ENCODE measurements around the gene LEMD1.

DNA sequence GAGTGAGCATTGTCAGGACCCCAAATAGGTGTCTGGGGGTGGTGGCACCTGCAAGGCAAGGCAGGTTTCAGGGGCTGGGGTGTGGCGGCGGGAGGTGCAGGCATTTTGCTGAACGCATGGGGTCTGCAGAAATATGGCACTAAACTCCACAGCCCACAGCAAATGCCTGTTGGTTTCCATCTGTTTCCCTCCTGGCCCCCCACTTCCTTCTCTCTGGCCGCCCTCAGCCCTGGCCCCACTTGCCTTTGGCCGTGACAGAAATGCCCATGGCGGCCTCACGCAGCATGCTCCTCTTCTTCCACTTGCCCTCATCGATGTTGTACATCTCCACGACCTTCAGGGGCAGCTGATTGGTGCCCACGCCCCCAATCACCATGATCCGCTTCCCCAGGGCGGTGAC, 78.9 kb downstream of the LEMD1 start:
- TF ChIP-seq POLR2A (IDR thresholded peaks at IDR 0.05) = no peak
- TF ChIP-seq, protein P1, sequence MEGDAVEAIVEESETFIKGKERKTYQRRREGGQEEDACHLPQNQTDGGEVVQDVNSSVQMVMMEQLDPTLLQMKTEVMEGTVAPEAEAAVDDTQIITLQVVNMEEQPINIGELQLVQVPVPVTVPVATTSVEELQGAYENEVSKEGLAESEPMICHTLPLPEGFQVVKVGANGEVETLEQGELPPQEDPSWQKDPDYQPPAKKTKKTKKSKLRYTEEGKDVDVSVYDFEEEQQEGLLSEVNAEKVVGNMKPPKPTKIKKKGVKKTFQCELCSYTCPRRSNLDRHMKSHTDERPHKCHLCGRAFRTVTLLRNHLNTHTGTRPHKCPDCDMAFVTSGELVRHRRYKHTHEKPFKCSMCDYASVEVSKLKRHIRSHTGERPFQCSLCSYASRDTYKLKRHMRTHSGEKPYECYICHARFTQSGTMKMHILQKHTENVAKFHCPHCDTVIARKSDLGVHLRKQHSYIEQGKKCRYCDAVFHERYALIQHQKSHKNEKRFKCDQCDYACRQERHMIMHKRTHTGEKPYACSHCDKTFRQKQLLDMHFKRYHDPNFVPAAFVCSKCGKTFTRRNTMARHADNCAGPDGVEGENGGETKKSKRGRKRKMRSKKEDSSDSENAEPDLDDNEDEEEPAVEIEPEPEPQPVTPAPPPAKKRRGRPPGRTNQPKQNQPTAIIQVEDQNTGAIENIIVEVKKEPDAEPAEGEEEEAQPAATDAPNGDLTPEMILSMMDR (IDR thresholded peaks at IDR 0.05) = no peak

Measured in prostate gland (tissue), 2 donors.